Esophagus squamous epithelium (tissue), 5 donors: ENCODE results near the gene TLK1. TPM values are rescaled to one million over a fixed set of nuclear protein-coding genes. Genes with fewer than 3 reads are reported as not detected.

ENCODE experiments used
- DNase-seq: peaks from one replicate; lab custom pipeline; 2025; lab: John Stamatoyannopoulos, UW
- H3K27ac ChIP-seq, 4 donors: fragments of 200-600 bp; sonication (generic); one replicate each; pipeline ENCODE4 v1.5.1; 2016 to 2019; ENCODE audit warnings: mild to moderate bottlenecking in 1 of 4
- H3K27me3 ChIP-seq, 4 donors: fragments of 200-600 bp; sonication (generic); 1 replicate in 3 of 4; 2 replicates in 1 of 4; pipeline versions ENCODE4 v1.5.1 to v1.6.0; 2017 to 2021; ENCODE audit warnings: antibody characterized with exemption in 1 of 4
- H3K36me3 ChIP-seq, 3 donors: fragments of 200-600 bp; sonication (generic); one replicate each; pipeline ENCODE4 v1.5.1; 2016 to 2019
- H3K4me1 ChIP-seq, 3 donors: fragments of 200-600 bp; sonication (generic); one replicate each; pipeline ENCODE4 v1.5.1; 2017 to 2019
- H3K4me3 ChIP-seq, 4 donors: fragments of 200-600 bp; sonication (generic); 1 replicate in 3 of 4; 2 replicates in 1 of 4; pipeline ENCODE4 v1.5.1; 2016 to 2019; ENCODE audit warnings: mild to moderate bottlenecking in 2 of 4, moderate library complexity in 1 of 4
- H3K9me3 ChIP-seq, 3 donors: fragments of 200-600 bp; sonication (generic); one replicate each; pipeline ENCODE4 v1.5.1; 2016 to 2019
- POLR2A ChIP-seq, 4 donors: fragments of 450-650 bp; IDR thresholded peaks; one replicate each; pipeline ENCODE4 v1.6.1; 2017; ENCODE audit warnings: antibody characterized with exemption in 4 of 4, mild to moderate bottlenecking in 4 of 4, moderate library complexity in 3 of 4
- WGBS, 2 donors: methylation state at CpG; one replicate each; pipeline ENCODE4 v1.1.5; 2018; 5-methylcytosine and 5-hydroxymethylcytosine counted together
- intact Hi-C: fragments of 100-400 bp; cut with DNase I; formaldehyde crosslinking; loops from one replicate; pipeline ENCODE4 v1.15.0; 2022
- total RNA-seq, 4 donors: library from RNA; depleted of rRNA; stranded (reverse); fragments of >200 nt; gene quantifications; one replicate each; pipeline ENCODE4 v1.1.0, GENCODE V29; 2016
- TF ChIP-seq, protein P1 (sequence below), 6 experiments: fragments of 450-650 bp in 4 of 6; fragments of 200-600 bp in 2 of 6; sonication (generic) in 2 of 6; IDR thresholded peaks; one replicate each; pipeline ENCODE4 v1.5.1; 2016 to 2019; ENCODE audit warnings: antibody characterized with exemption in 6 of 6, mild to moderate bottlenecking in 4 of 6, moderate library complexity in 4 of 6
- donor health status: DM: yes; HTN: yes; CAD: no.

Gene TLK1
- total RNA-seq, 4 donors from 2014 or later: 11.1 to 24.5 (median 20.0) TPM

DNA sequence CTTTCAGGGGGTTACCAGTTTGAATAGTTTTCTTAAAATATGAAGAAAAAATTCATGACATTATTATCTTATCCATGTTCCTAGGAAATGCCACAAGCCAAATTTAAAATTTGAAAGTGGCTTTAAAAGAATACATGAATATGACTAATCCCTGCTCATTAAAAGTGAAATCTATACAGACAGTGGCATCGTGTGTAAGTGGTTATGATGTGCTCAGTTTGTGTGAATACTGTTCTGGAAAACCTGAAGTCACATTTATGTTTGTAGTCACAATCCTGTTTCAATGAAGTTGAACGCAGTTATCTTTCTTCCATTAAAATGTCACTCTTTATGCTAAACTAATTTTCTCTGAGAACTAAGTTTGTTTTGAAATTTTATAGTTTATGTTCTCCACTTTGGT, 155.9 kb downstream of the TLK1 start:
- Histone ChIP-seq H3K27me3 (no peaks in the 10 kb centered on the region), H3K4me3 (no peak overlapping the region), H3K27ac (no peak overlapping the region), H3K9me3 (no peaks in the 10 kb centered on the region), H3K36me3 (peaks cover 0 to 89% (median 5%) of the 10 kb centered on the region in 3 donors), H3K4me1 (no peaks in the 10 kb centered on the region)
- TF ChIP-seq, protein P1, sequence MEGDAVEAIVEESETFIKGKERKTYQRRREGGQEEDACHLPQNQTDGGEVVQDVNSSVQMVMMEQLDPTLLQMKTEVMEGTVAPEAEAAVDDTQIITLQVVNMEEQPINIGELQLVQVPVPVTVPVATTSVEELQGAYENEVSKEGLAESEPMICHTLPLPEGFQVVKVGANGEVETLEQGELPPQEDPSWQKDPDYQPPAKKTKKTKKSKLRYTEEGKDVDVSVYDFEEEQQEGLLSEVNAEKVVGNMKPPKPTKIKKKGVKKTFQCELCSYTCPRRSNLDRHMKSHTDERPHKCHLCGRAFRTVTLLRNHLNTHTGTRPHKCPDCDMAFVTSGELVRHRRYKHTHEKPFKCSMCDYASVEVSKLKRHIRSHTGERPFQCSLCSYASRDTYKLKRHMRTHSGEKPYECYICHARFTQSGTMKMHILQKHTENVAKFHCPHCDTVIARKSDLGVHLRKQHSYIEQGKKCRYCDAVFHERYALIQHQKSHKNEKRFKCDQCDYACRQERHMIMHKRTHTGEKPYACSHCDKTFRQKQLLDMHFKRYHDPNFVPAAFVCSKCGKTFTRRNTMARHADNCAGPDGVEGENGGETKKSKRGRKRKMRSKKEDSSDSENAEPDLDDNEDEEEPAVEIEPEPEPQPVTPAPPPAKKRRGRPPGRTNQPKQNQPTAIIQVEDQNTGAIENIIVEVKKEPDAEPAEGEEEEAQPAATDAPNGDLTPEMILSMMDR (IDR thresholded peaks at IDR 0.05): no peak
- no peak for TF ChIP-seq POLR2A (IDR thresholded peaks at IDR 0.05)
- WGBS, 2 donors: 78 to 80% methylated on average over 2 of the region's 2 CpGs
- intact Hi-C loops: no loop called here
- no peak for DNase-seq

DNA sequence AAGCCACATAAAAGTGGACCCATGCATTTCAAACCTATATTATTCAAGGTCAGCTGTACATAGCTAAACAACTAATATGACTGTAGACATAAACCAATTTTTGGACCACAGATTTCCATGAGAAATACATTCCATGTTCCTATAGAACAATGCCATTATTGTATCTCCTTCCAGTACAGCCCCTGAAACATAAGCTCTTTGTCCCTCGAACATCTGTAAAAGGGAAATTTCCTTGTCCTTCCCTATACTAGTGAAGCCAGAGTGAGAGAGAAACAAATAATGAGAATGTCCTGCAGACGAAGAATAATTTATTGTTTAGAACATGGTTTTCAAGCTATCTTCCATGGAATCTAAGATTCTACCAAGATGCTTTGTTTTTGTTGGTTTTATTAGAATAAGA, 156.3 kb downstream of the TLK1 start:
- intact Hi-C loops: no loop called here
- no peaks in the 10 kb centered on the region for H3K4me1 ChIP-seq
- 90 to 95% methylated on average over 2 of the region's 2 CpGs for WGBS, 2 donors
- no peaks in the 10 kb centered on the region for H3K9me3 ChIP-seq
- DNase-seq: no peak
- TF ChIP-seq POLR2A (IDR thresholded peaks at IDR 0.05): no peak
- TF ChIP-seq, protein P1 (IDR thresholded peaks at IDR 0.05): no peak
- H3K27me3 ChIP-seq: no peaks in the 10 kb centered on the region
- peaks cover 0 to 90% (median 5%) of the 10 kb centered on the region in 3 donors for H3K36me3 ChIP-seq
- H3K27ac ChIP-seq: no peak overlapping the region
- no peak overlapping the region for H3K4me3 ChIP-seq

DNA sequence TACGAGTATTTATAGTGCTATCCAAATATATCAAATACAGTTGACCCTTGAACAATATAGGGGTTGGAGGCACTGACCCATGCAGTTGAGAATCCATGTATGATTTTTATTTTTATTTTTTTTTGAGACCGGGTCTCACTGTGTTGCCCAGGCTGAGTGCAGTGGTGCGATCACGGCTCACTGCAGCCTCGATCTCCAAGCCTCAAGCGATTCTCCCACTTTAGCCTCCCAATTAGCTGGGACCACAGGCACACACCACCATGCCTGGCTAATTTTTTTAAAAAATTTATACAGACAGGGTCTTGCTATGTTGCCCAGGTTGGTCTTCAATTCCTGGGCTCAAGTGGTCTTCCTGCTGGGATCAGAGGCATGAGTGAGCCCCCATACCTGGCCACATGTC, 161.0 kb downstream of the TLK1 start:
- H3K36me3 ChIP-seq: peaks cover 0 to 82% (median 0%) of the 10 kb centered on the region in 3 donors
- no peaks in the 10 kb centered on the region for H3K27me3 ChIP-seq
- WGBS, 2 donors: 91 to 98% methylated on average over 6 of the region's 6 CpGs
- TF ChIP-seq, protein P1 (IDR thresholded peaks at IDR 0.05): no peak
- no peak for TF ChIP-seq POLR2A (IDR thresholded peaks at IDR 0.05)
- H3K9me3 ChIP-seq: no peaks in the 10 kb centered on the region
- no peak overlapping the region for H3K4me3 ChIP-seq
- no peak overlapping the region for H3K27ac ChIP-seq
- intact Hi-C loops: no loop called here
- H3K4me1 ChIP-seq: no peaks in the 10 kb centered on the region
- no peak for DNase-seq

DNA sequence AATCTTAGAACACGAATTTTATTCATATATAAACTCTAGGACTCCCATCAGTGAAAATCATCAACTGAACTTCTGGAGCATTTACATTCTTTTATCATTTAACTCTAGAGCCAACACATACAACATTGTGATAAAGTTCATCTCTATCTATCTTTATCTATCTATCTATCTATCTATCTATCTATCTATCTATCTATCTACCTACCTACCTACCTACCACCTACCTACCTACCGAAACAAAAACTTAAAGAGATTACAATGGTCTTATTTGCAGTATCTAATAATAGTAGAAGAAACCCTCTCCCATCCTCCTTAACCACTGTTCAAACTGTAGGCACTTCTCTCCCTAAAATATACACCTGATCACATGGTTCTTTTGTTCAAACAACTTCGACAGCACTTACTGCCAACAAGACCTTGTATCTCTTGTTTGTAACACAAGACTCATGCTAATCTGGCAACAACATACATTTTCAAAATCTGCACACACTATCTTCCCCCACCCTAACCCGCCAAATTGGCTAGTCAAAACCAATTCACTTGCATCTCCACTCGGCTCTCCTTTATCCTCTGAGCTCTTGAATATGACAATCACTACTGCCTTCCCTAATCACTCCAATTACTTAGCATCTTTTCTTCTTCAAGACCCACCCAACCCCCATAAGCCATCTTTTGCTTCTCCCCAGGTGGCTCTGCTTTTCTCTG, 162.6 kb downstream of the TLK1 start:
- Histone ChIP-seq H3K27ac (no peak overlapping the region), H3K9me3 (no peaks in the 10 kb centered on the region), H3K4me1 (no peaks in the 10 kb centered on the region), H3K27me3 (no peaks in the 10 kb centered on the region), H3K4me3 (no peak overlapping the region), H3K36me3 (peaks cover 0 to 82% (median 0%) of the 10 kb centered on the region in 3 donors)
- TF ChIP-seq POLR2A (IDR thresholded peaks at IDR 0.05): no peak
- TF ChIP-seq, protein P1 (IDR thresholded peaks at IDR 0.05): no peak
- intact Hi-C loops: no loop called here
- DNase-seq: no peak
- WGBS, 2 donors: 91 to 93% methylated on average over 5 of the region's 5 CpGs

DNA sequence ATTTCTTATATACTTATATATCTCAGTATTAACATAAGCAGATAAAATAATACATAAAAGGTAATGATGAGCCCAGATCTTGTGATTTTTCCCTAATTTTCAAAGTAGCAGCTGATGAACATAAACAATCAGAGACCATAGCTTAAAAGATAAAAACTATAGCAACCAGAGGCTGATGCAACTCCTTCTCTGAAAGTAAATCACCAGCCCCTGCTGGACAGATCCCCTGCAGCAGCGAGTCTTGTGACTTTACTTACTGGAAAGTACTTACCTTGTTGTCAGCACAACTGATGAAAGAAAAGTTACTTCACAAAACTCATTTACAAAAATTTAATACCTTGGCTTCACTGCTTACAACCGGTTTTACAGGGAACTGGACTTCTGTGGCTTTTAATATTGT, 164.4 kb downstream of the TLK1 start:
- TF ChIP-seq, protein P1 (IDR thresholded peaks at IDR 0.05): no peak
- TF ChIP-seq POLR2A (IDR thresholded peaks at IDR 0.05): no peak
- H3K4me3 ChIP-seq: no peak overlapping the region
- H3K27me3 ChIP-seq: no peaks in the 10 kb centered on the region
- no peak overlapping the region for H3K27ac ChIP-seq
- WGBS, 2 donors: 84 to 98% methylated on average over 2 of the region's 2 CpGs
- intact Hi-C loops: no loop called here
- H3K9me3 ChIP-seq: no peaks in the 10 kb centered on the region
- peaks cover 0 to 82% (median 0%) of the 10 kb centered on the region in 3 donors for H3K36me3 ChIP-seq
- H3K4me1 ChIP-seq: no peaks in the 10 kb centered on the region
- no peak for DNase-seq
